H1 (cell line): ENCODE data around the gene MYBPC1. TPM values are rescaled to one million over a fixed set of nuclear protein-coding genes. Genes with fewer than 3 reads are reported as not detected.

Experiments used
- CTCF ChIA-PET: fragments of 300-600 bp; sonication (Branson Sonifier 250); formaldehyde crosslinking; loops from one replicate; lab custom pipeline; 2021; ENCODE audit not compliant: partially characterized antibody; lab: Charles Lee
- POLR2A ChIA-PET: fragments of 300-600 bp; sonication (Branson Sonifier 250); formaldehyde crosslinking; loops from one replicate; lab custom pipeline; 2021; ENCODE audit warnings: inconsistent platforms; ENCODE audit not compliant: partially characterized antibody; lab: Charles Lee
- DNase-seq, 2 experiments: peaks; one replicate each; pipeline versions ENCODE4 v3.0.0 to v3.0.0-alpha.2; 2010 to 2022; ENCODE audit warnings: low spot score in 2 of 2, low read depth in 1 of 2, mixed read lengths in 1 of 2
- FAIRE-seq: peaks from 2 replicates; lab custom pipeline; 2011; peaks lifted over from hg19 to GRCh38; lab: Jason Lieb, UNC
- H2AFZ ChIP-seq: 2 replicates; pipeline ENCODE4 v1.8.1; 2012; ENCODE audit warnings: low read length, inconsistent platforms
- H2AK5ac ChIP-seq: 2 replicates; pipeline ENCODE4 v1.6.1; 2013; ENCODE audit warnings: low read depth, low read length
- H2BK120ac ChIP-seq: replicated peaks from 2 replicates; pipeline ENCODE3; 2013; ENCODE audit warnings: low read depth, low read length, inconsistent platforms
- H2BK12ac ChIP-seq: 2 replicates; pipeline ENCODE4 v1.6.1; 2013; ENCODE audit warnings: low read depth, low read length
- H2BK15ac ChIP-seq: 2 replicates; pipeline ENCODE4 v1.6.1; 2013; ENCODE audit warnings: low read length
- H2BK20ac ChIP-seq: 2 replicates; pipeline ENCODE4 v1.6.1; 2013; ENCODE audit warnings: low read length
- H2BK5ac ChIP-seq: 2 replicates; pipeline ENCODE4 v1.6.1; 2013; ENCODE audit warnings: low read depth, low read length
- H3K14ac ChIP-seq: 2 replicates; pipeline ENCODE4 v1.6.1; 2013; ENCODE audit warnings: inconsistent platforms; ENCODE audit not compliant: insufficient read length
- H3K18ac ChIP-seq: 2 replicates; pipeline ENCODE4 v1.6.1; 2013; ENCODE audit warnings: low read length; ENCODE audit errors: extremely low read depth
- H3K23ac ChIP-seq: 2 replicates; pipeline ENCODE4 v1.6.1; 2013; ENCODE audit warnings: inconsistent platforms; ENCODE audit not compliant: insufficient read length
- H3K23me2 ChIP-seq: 2 replicates; pipeline ENCODE4 v1.6.1; 2013; ENCODE audit warnings: low read depth, low read length
- H3K27ac ChIP-seq: 2 replicates; pipeline ENCODE4 v1.6.1; 2011; ENCODE audit warnings: low read depth, low read length, inconsistent platforms
- H3K27me3 ChIP-seq, 4 experiments: replicated peaks in 1 of 4; 1 replicate in 1 of 4; 2 replicates in 3 of 4; pipeline versions ENCODE4 v1.6.1 to v1.8.1; 2011 to 2013; ENCODE audit warnings: low read length in 3 of 4, mild to moderate bottlenecking in 3 of 4, inconsistent platforms in 2 of 4, mixed read lengths in 2 of 4, moderate library complexity in 1 of 4; ENCODE audit not compliant: control insufficient read depth in 3 of 4, insufficient read depth in 3 of 4; ENCODE audit errors: extremely low read depth in 1 of 4
- H3K36me3 ChIP-seq, 4 experiments: 2 replicates each; pipeline versions ENCODE4 v1.6.1 to v1.8.1; 2011 to 2013; ENCODE audit warnings: mild to moderate bottlenecking in 4 of 4, low read length in 3 of 4, moderate library complexity in 2 of 4, control low read depth in 1 of 4, inconsistent platforms in 1 of 4; ENCODE audit not compliant: insufficient read depth in 4 of 4, control insufficient read depth in 2 of 4
- H3K4ac ChIP-seq: replicated peaks from 2 replicates; pipeline ENCODE3; 2013; ENCODE audit warnings: low read length, low read depth, mixed read lengths, inconsistent platforms; ENCODE audit not compliant: insufficient read length
- H3K4me1 ChIP-seq, 4 experiments: replicated peaks in 1 of 4; 1 replicate in 1 of 4; 2 replicates in 3 of 4; pipeline versions ENCODE4 v1.6.1 to v1.8.1; 2011 to 2013; ENCODE audit warnings: low read length in 3 of 4, inconsistent platforms in 2 of 4, mixed read lengths in 1 of 4; ENCODE audit not compliant: insufficient read depth in 4 of 4, control insufficient read depth in 3 of 4
- H3K4me2 ChIP-seq, 2 experiments: 2 replicates each; pipeline versions ENCODE4 v1.6.1 to v1.8.1; 2011 to 2013; ENCODE audit warnings: low read depth in 2 of 2, low read length in 2 of 2, control low read depth in 1 of 2, inconsistent platforms in 1 of 2, mild to moderate bottlenecking in 1 of 2; ENCODE audit not compliant: insufficient read depth in 1 of 2
- H3K4me3 ChIP-seq, 4 experiments: fragments of 200-600, 300-600 bp in 1 of 4; sonication (generic), shearing (Covaris generic), sonication (Bioruptor Twin) in 1 of 4; 2 replicates each; pipeline versions ENCODE4 v1.5.1 to v1.8.1; 2011 to 2016; ENCODE audit warnings: low read length in 4 of 4, low read depth in 3 of 4, control low read depth in 2 of 4, inconsistent platforms in 2 of 4, mild to moderate bottlenecking in 2 of 4, mixed read lengths in 1 of 4, moderate library complexity in 1 of 4; ENCODE audit not compliant: insufficient read depth in 2 of 4; ENCODE audit errors: extremely low read depth in 1 of 4
- H3K56ac ChIP-seq: replicated peaks from 2 replicates; pipeline ENCODE3; 2013; ENCODE audit warnings: low read depth, mild to moderate bottlenecking, mixed read lengths, low read length, inconsistent platforms; ENCODE audit not compliant: insufficient read length
- H3K79me1 ChIP-seq: 2 replicates; pipeline ENCODE4 v1.6.1; 2013; ENCODE audit warnings: low read depth, low read length, control low read depth
- H3K79me2 ChIP-seq, 2 experiments: 2 replicates each; pipeline versions ENCODE4 v1.6.1 to v1.8.1; 2012 to 2013; ENCODE audit warnings: low read length in 2 of 2, mild to moderate bottlenecking in 2 of 2, inconsistent platforms in 1 of 2; ENCODE audit not compliant: insufficient read depth in 2 of 2, control insufficient read depth in 1 of 2
- H3K9ac ChIP-seq, 4 experiments: replicated peaks in 1 of 4; 1 replicate in 1 of 4; 2 replicates in 3 of 4; pipeline versions ENCODE4 v1.6.1 to v1.8.1; 2011 to 2013; ENCODE audit warnings: low read depth in 3 of 4, low read length in 3 of 4, control low read depth in 2 of 4, mild to moderate bottlenecking in 2 of 4, moderate library complexity in 2 of 4, inconsistent platforms in 1 of 4; ENCODE audit errors: extremely low read depth in 1 of 4
- H3K9me3 ChIP-seq, 2 experiments: 2 replicates each; pipeline versions ENCODE4 v1.6.1 to v1.8.1; 2012 to 2013; ENCODE audit warnings: mild to moderate bottlenecking in 2 of 2, moderate library complexity in 2 of 2, control low read depth in 1 of 2, inconsistent platforms in 1 of 2, low read depth in 1 of 2, low read length in 1 of 2, mixed read lengths in 1 of 2; ENCODE audit not compliant: insufficient read depth in 2 of 2
- H4K20me1 ChIP-seq, 2 experiments: replicated peaks in 1 of 2; 2 replicates each; pipeline versions ENCODE3 to v1.8.1; 2011 to 2013; ENCODE audit warnings: inconsistent platforms in 2 of 2, low read length in 2 of 2, mild to moderate bottlenecking in 1 of 2; ENCODE audit not compliant: insufficient read depth in 2 of 2, control insufficient read depth in 1 of 2
- H4K5ac ChIP-seq: 2 replicates; pipeline ENCODE4 v1.6.1; 2013; ENCODE audit warnings: low read length, low read depth, mixed read lengths, inconsistent platforms; ENCODE audit not compliant: insufficient read length
- H4K8ac ChIP-seq: 2 replicates; pipeline ENCODE4 v1.8.0; 2013; ENCODE audit warnings: mild to moderate bottlenecking, moderate library complexity, low read length, inconsistent platforms; ENCODE audit not compliant: insufficient read depth; ENCODE audit errors: extremely low read depth
- H4K91ac ChIP-seq: replicated peaks from 2 replicates; pipeline ENCODE3; 2013; ENCODE audit warnings: low read length, mixed read lengths, inconsistent platforms; ENCODE audit not compliant: insufficient read length
- BCL11A ChIP-seq, 2 experiments: IDR thresholded peaks; one replicate each; pipeline ENCODE4 v1.6.1; 2011; ENCODE audit warnings: low read depth in 2 of 2, low read length in 2 of 2, mild to moderate bottlenecking in 2 of 2
- CEBPB ChIP-seq: IDR thresholded peaks from 2 replicates; pipeline ENCODE4 v1.6.1; 2012; ENCODE audit warnings: low read depth, low read length
- CHD2 ChIP-seq: IDR thresholded peaks from 2 replicates; pipeline ENCODE4 v1.6.1; 2012; ENCODE audit warnings: low read length, improper control_type of control experiment
- CTBP2 ChIP-seq: IDR thresholded peaks from 2 replicates; pipeline ENCODE4 v1.7.0; 2011; ENCODE audit warnings: borderline replicate concordance, mild to moderate bottlenecking, moderate library complexity, mixed read lengths, low read length; ENCODE audit not compliant: insufficient read depth, insufficient read length
- FOSL1 ChIP-seq: IDR thresholded peaks from 2 replicates; pipeline ENCODE4 v1.6.1; 2011; ENCODE audit warnings: mild to moderate bottlenecking, low read depth, low read length, moderate library complexity; ENCODE audit not compliant: insufficient read depth
- KDM4A ChIP-seq: IDR thresholded peaks from one replicate; pipeline ENCODE4 v1.7.1; 2012; ENCODE audit warnings: low read depth, mild to moderate bottlenecking, moderate library complexity, low read length, inconsistent platforms; ENCODE audit not compliant: severe bottlenecking
- POLR2A ChIP-seq, 2 experiments: IDR thresholded peaks; 1 replicate in 1 of 2; 2 replicates in 1 of 2; pipeline ENCODE4 v1.6.1; 2011; ENCODE audit warnings: low read depth in 2 of 2, low read length in 2 of 2, mild to moderate bottlenecking in 2 of 2; ENCODE audit errors: control extremely low read depth in 1 of 2
- POLR2AphosphoS5 ChIP-seq: IDR thresholded peaks from 2 replicates; pipeline ENCODE4 v1.6.1; 2011; ENCODE audit warnings: low read depth, low read length
- RFX5 ChIP-seq: IDR thresholded peaks from 2 replicates; pipeline ENCODE4 v1.6.1; 2011; ENCODE audit warnings: low read depth, low read length, improper control_type of control experiment, borderline replicate concordance
- RNF2 ChIP-seq: fragments of 200-900, 300-1000 bp; sonication (generic); IDR thresholded peaks from 2 replicates; pipeline ENCODE4 v1.7.1; 2016; ENCODE audit warnings: borderline replicate concordance, low read depth, mild to moderate bottlenecking, antibody characterized with exemption, low read length; ENCODE audit not compliant: poor library complexity, severe bottlenecking; ENCODE audit errors: missing control alignments
- SIX5 ChIP-seq: IDR thresholded peaks from 2 replicates; pipeline ENCODE4 v1.6.1; 2011; ENCODE audit warnings: mild to moderate bottlenecking, low read depth, low read length
- SUZ12 ChIP-seq: fragments of 200-600 bp; sonication (generic); IDR thresholded peaks from 2 replicates; pipeline ENCODE4 v1.6.1; 2012; ENCODE audit warnings: mild to moderate bottlenecking, inconsistent platforms, low read length, moderate library complexity, mixed read lengths
- TCF12 ChIP-seq: IDR thresholded peaks from 2 replicates; pipeline ENCODE4 v1.6.1; 2011; ENCODE audit warnings: low read depth, mild to moderate bottlenecking, low read length
- WGBS, 2 experiments: shearing (Covaris generic) in 1 of 2; methylation state at CpG; one replicate each; pipeline versions ENCODE4 v1.1.6 to v1.1.7; 2013 to 2015; ENCODE audit warnings: low lambda C conversion rate in 2 of 2, mixed read lengths in 2 of 2, inconsistent platforms in 1 of 2, low coverage in 1 of 2, missing lambda C conversion rate in 1 of 2; ENCODE audit not compliant: insufficient replicate concordance in 2 of 2, insufficient coverage in 1 of 2, insufficient read length in 1 of 2; ENCODE audit errors: extremely low coverage in 1 of 2, missing lambda C conversion rate in 1 of 2; 5-methylcytosine and 5-hydroxymethylcytosine counted together
- polyA plus RNA-seq, 7 experiments: library from polyadenylated mRNA; depleted of rRNA in 3 of 7; stranded (reverse) in 5 of 7; unstranded in 2 of 7; fragments of >200 nt in 5 of 7; fragments of 200-250 nt in 2 of 7; gene quantifications; 1 replicate in 5 of 7; 2 replicates in 1 of 7; 4 replicates in 1 of 7; pipeline versions ENCODE4 v1.2.1 to v1.2.3, GENCODE V29; 2011 to 2013; ENCODE audit warnings: missing spikeins in 2 of 7, mixed read lengths in 2 of 7
- total RNA-seq: library from RNA; stranded (reverse); fragmentation: NEBNext Ultra II Directional; extraction: Animal tissue kit (Norgen Biotek cat#: 25700); gene quantifications from 2 replicates; pipeline ENCODE4 v1.2.1, GENCODE V29; 2021
- TF ChIP-seq, protein P1 (sequence below): IDR thresholded peaks from 2 replicates; pipeline ENCODE4 v1.6.1; 2012; ENCODE audit warnings: inconsistent platforms

The MYBPC1 gene
- total and polyA plus RNA-seq, 2 of the 8 experiments (the other 6 are each of a cell fraction or from before 2014, with no cell fraction given) = not detected

DNA sequence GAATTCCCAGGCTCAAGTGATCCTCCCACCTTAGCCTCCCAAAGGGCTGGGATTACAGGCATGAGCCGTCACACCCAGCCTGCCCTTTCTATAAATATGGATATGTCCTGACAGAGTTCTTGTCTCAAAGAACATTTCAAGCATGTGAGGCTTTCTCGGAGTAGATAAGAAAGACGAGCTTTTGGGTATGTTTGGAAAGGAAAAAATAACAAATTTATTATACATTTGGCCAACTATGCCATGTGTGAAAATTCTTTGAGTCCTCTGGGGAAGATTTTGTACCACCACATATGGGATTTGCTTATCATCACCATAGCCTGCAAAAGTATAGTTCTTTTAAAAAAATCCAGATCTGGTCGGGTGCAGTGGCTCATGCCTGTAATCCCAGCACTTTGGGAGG is 23.7 kb upstream of the MYBPC1 start:
- Histone ChIP-seq H3K79me1 (no peaks in the 10 kb centered on the region), H3K23me2 (no peaks in the 10 kb centered on the region), H3K4me1 (peaks cover 2 to 10% (median 9%) of the 10 kb centered on the region in 4 experiments; a peak in 4 of 7 replicates), H2BK120ac (no peak overlapping the region), H3K9ac (no peak overlapping the region), H3K14ac (no peak overlapping the region), H4K20me1 (no peaks in the 10 kb centered on the region), H2BK15ac (no peak overlapping the region), H2BK12ac (no peak overlapping the region), H3K18ac (no peak overlapping the region), H2BK5ac (no peak overlapping the region), H2AK5ac (no peak overlapping the region), H3K27ac (no peak overlapping the region), H3K27me3 (no peaks in the 10 kb centered on the region), H4K8ac (no peak overlapping the region), H3K79me2 (no peaks in the 10 kb centered on the region), H2AFZ (no peak overlapping the region), H4K91ac (no peak overlapping the region), H3K36me3 (no peaks in the 10 kb centered on the region), H3K23ac (no peak overlapping the region), H3K9me3 (no peaks in the 10 kb centered on the region), H4K5ac (no peak overlapping the region), H3K56ac (no peak overlapping the region), H2BK20ac (no peak overlapping the region), H3K4me2 (no peak overlapping the region), H3K4me3 (no peak overlapping the region), H3K4ac (no peak overlapping the region)
- FAIRE-seq = no peak
- WGBS, 2 experiments = 87% methylated on average over 4 of the region's 4 CpGs; no CpG with 5 or more reads in 1 of the 2 experiments
- ChIA-PET CTCF (interaction anchor here (0.6 to 0.7 kb wide), 2 partner anchors 63 to 81 kb away, joined by 3 read pairs; no protein-coding TSS in a partner anchor), POLR2A (no interaction called here)
- no peak for DNase-seq
- TF ChIP-seq POLR2AphosphoS5 = no peak
- TF ChIP-seq FOSL1 = no peak
- no peak for TF ChIP-seq TCF12
- no peak for TF ChIP-seq RNF2
- TF ChIP-seq CEBPB = no peak
- no peak for TF ChIP-seq SUZ12
- no peak for TF ChIP-seq CTBP2
- no peak for TF ChIP-seq RFX5
- TF ChIP-seq BCL11A (IDR thresholded peaks at IDR 0.05; ENCODE audit: low read depth in 2 of 2, low read length in 2 of 2) = no peak
- TF ChIP-seq CHD2 = no peak
- no peak for TF ChIP-seq POLR2A (IDR thresholded peaks at IDR 0.05; ENCODE audit: control extremely low read depth in 1 of 2, low read depth in 2 of 2, low read length in 2 of 2)
- TF ChIP-seq KDM4A = no peak
- no peak for TF ChIP-seq SIX5
- TF ChIP-seq, protein P1, sequence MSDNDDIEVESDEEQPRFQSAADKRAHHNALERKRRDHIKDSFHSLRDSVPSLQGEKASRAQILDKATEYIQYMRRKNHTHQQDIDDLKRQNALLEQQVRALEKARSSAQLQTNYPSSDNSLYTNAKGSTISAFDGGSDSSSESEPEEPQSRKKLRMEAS = no peak
